Astrocyte (in vitro differentiated cells and primary cell): ENCODE data around the gene PDE3B. TPM values are rescaled to one million over a fixed set of nuclear protein-coding genes. Genes with fewer than 3 reads are reported as not detected.
"Not testable (repeated sequence)": the region's sequence is repeated elsewhere in the genome, so short reads cannot be mapped to it uniquely, and the experiment has no call there.

Experiments used
- DNase-seq: peaks from one replicate; pipeline ENCODE4 v3.0.0-alpha.2; 2010; ENCODE audit warnings: low read depth
- FAIRE-seq: peaks from 2 replicates; lab custom pipeline; 2011; peaks lifted over from hg19 to GRCh38; lab: Jason Lieb, UNC
- H2AFZ ChIP-seq: 2 replicates; pipeline ENCODE4 v1.6.0; 2012; ENCODE audit warnings: low read depth, low read length, inconsistent platforms
- H3K27ac ChIP-seq: 2 replicates; pipeline ENCODE4 v1.5.1; 2011; ENCODE audit warnings: low read depth, low read length, inconsistent platforms
- H3K27me3 ChIP-seq: 2 replicates; pipeline ENCODE4 v1.6.0; 2011; ENCODE audit warnings: low read length, inconsistent platforms; ENCODE audit not compliant: insufficient read depth
- H3K36me3 ChIP-seq: 2 replicates; pipeline ENCODE4 v1.5.1; 2011; ENCODE audit warnings: low read length, inconsistent platforms; ENCODE audit not compliant: insufficient read depth
- H3K4me1 ChIP-seq: 2 replicates; pipeline ENCODE4 v1.5.1; 2011; ENCODE audit warnings: low read length, inconsistent platforms; ENCODE audit not compliant: insufficient read depth
- H3K4me2 ChIP-seq: 2 replicates; pipeline ENCODE4 v1.6.0; 2012; ENCODE audit warnings: low read length, inconsistent platforms
- H3K4me3 ChIP-seq: 2 replicates; pipeline ENCODE4 v1.5.1; 2011; ENCODE audit warnings: low read depth, mild to moderate bottlenecking, low read length, inconsistent platforms; ENCODE audit not compliant: insufficient read depth
- H3K79me2 ChIP-seq: 2 replicates; pipeline ENCODE4 v1.6.0; 2012; ENCODE audit warnings: mild to moderate bottlenecking, low read length, inconsistent platforms; ENCODE audit not compliant: insufficient read depth
- H3K9ac ChIP-seq: 2 replicates; pipeline ENCODE4 v1.6.0; 2012; ENCODE audit warnings: mild to moderate bottlenecking, low read length, inconsistent platforms
- H3K9me3 ChIP-seq: 2 replicates; pipeline ENCODE4 v1.5.1; 2012; ENCODE audit warnings: low read depth, mild to moderate bottlenecking, low read length, inconsistent platforms; ENCODE audit not compliant: insufficient read depth
- H4K20me1 ChIP-seq: 2 replicates; pipeline ENCODE4 v1.6.0; 2012; ENCODE audit warnings: low read length, inconsistent platforms; ENCODE audit not compliant: insufficient read depth
- H3K27ac Mint-ChIP-seq: one replicate; pipeline ENCODE4 v1.8.0; 2021; ENCODE audit warnings: mild to moderate bottlenecking, mixed read lengths; ENCODE audit not compliant: unreplicated experiment
- H3K27me3 Mint-ChIP-seq: one replicate; pipeline ENCODE4 v1.8.0; 2021; ENCODE audit warnings: low read depth, mixed read lengths; ENCODE audit not compliant: unreplicated experiment
- H3K36me3 Mint-ChIP-seq: one replicate; pipeline ENCODE4 v1.8.0; 2021; ENCODE audit warnings: low read depth, mixed read lengths; ENCODE audit not compliant: unreplicated experiment
- H3K4me1 Mint-ChIP-seq: one replicate; pipeline ENCODE4 v1.8.0; 2021; ENCODE audit warnings: low read depth, mixed read lengths; ENCODE audit not compliant: unreplicated experiment
- H3K4me3 Mint-ChIP-seq: one replicate; pipeline ENCODE4 v1.8.0; 2021; ENCODE audit warnings: mild to moderate bottlenecking, moderate library complexity, mixed read lengths; ENCODE audit not compliant: unreplicated experiment
- H3K9me3 Mint-ChIP-seq: one replicate; pipeline ENCODE4 v1.8.0; 2021; ENCODE audit warnings: mild to moderate bottlenecking, mixed read lengths; ENCODE audit not compliant: unreplicated experiment
- EZH2 ChIP-seq: IDR thresholded peaks from 2 replicates; pipeline ENCODE4 v1.6.1; 2012; ENCODE audit warnings: mild to moderate bottlenecking, low read length, inconsistent platforms; ENCODE audit not compliant: insufficient read depth
- total RNA-seq: library from RNA; stranded (reverse); gene quantifications from 2 replicates; pipeline ENCODE4 v1.2.1, GENCODE V29; 2021
- TF ChIP-seq, protein P1 (sequence below): IDR thresholded peaks from 2 replicates; pipeline ENCODE4 v1.5.1; 2011; ENCODE audit warnings: low read depth, mild to moderate bottlenecking, inconsistent platforms, low read length, moderate library complexity; ENCODE audit not compliant: insufficient read depth

The PDE3B gene
- total RNA-seq, 1 donor from 2014 or later = 2.9 TPM

- Mint-ChIP-seq H3K36me3 (no peaks in the 10 kb centered on the region), H3K9me3 (no peaks in the 10 kb centered on the region), H3K4me1 (no peaks in the 10 kb centered on the region), H3K4me3 (no peak overlapping the region), H3K27me3 (no peaks in the 10 kb centered on the region), H3K27ac (no peak overlapping the region)
- Histone ChIP-seq H3K27me3 (no peaks in the 10 kb centered on the region), H3K4me1 (no peaks in the 10 kb centered on the region), H3K9me3 (peaks cover 3% of the 10 kb centered on the region), H3K27ac (no peak overlapping the region), H3K4me2 (no peak overlapping the region), H3K9ac (no peak overlapping the region), H2AFZ (no peak overlapping the region), H3K36me3 (no peaks in the 10 kb centered on the region), H3K4me3 (no peak overlapping the region), H3K79me2 (no peaks in the 10 kb centered on the region), H4K20me1 (no peaks in the 10 kb centered on the region)
- TF ChIP-seq, protein P1, sequence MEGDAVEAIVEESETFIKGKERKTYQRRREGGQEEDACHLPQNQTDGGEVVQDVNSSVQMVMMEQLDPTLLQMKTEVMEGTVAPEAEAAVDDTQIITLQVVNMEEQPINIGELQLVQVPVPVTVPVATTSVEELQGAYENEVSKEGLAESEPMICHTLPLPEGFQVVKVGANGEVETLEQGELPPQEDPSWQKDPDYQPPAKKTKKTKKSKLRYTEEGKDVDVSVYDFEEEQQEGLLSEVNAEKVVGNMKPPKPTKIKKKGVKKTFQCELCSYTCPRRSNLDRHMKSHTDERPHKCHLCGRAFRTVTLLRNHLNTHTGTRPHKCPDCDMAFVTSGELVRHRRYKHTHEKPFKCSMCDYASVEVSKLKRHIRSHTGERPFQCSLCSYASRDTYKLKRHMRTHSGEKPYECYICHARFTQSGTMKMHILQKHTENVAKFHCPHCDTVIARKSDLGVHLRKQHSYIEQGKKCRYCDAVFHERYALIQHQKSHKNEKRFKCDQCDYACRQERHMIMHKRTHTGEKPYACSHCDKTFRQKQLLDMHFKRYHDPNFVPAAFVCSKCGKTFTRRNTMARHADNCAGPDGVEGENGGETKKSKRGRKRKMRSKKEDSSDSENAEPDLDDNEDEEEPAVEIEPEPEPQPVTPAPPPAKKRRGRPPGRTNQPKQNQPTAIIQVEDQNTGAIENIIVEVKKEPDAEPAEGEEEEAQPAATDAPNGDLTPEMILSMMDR = no peak
- no peak for TF ChIP-seq EZH2
- FAIRE-seq (no peak), DNase-seq (no peak)
Measured at GRCh38 chr11:14703731-14704130, 60.1 kb downstream of the PDE3B start.

GRCh38 chr11:14705067-14705466, 61.5 kb downstream of the PDE3B start:
- Mint-ChIP-seq H3K36me3 (no peaks in the 10 kb centered on the region), H3K27me3 (no peaks in the 10 kb centered on the region), H3K27ac (no peak overlapping the region), H3K4me1 (no peaks in the 10 kb centered on the region), H3K9me3 (no peaks in the 10 kb centered on the region), H3K4me3 (no peak overlapping the region)
- no peak for TF ChIP-seq EZH2
- TF ChIP-seq, protein P1 = no peak
- no peaks in the 10 kb centered on the region for H3K27me3 ChIP-seq
- no peak overlapping the region for H2AFZ ChIP-seq
- H4K20me1 ChIP-seq = no peaks in the 10 kb centered on the region
- no peak for FAIRE-seq
- no peaks in the 10 kb centered on the region for H3K36me3 ChIP-seq
- DNase-seq = no peak
- no peak overlapping the region for H3K9ac ChIP-seq
- H3K4me2 ChIP-seq = no peak overlapping the region
- no peaks in the 10 kb centered on the region for H3K4me1 ChIP-seq
- peaks cover 3% of the 10 kb centered on the region for H3K9me3 ChIP-seq
- no peak overlapping the region for H3K4me3 ChIP-seq
- no peak overlapping the region for H3K27ac ChIP-seq
- no peaks in the 10 kb centered on the region for H3K79me2 ChIP-seq

- Histone ChIP-seq H4K20me1 (no peaks in the 10 kb centered on the region), H2AFZ (no peak overlapping the region), H3K27ac (no peak overlapping the region), H3K36me3 (no peaks in the 10 kb centered on the region), H3K9ac (no peak overlapping the region), H3K4me2 (no peak overlapping the region), H3K79me2 (no peaks in the 10 kb centered on the region), H3K4me1 (no peaks in the 10 kb centered on the region), H3K9me3 (no peaks in the 10 kb centered on the region), H3K27me3 (no peaks in the 10 kb centered on the region), H3K4me3 (no peak overlapping the region)
- Mint-ChIP-seq H3K4me1 (no peaks in the 10 kb centered on the region), H3K36me3 (no peaks in the 10 kb centered on the region), H3K27me3 (no peaks in the 10 kb centered on the region), H3K9me3 (no peaks in the 10 kb centered on the region), H3K4me3 (no peak overlapping the region), H3K27ac (no peak overlapping the region)
- TF ChIP-seq, protein P1 = no peak
- TF ChIP-seq EZH2 = no peak
- DNase-seq (no peak), FAIRE-seq (no peak)
Measured at GRCh38 chr11:14713496-14714244, 70.1 kb downstream of the PDE3B start.

DNA sequence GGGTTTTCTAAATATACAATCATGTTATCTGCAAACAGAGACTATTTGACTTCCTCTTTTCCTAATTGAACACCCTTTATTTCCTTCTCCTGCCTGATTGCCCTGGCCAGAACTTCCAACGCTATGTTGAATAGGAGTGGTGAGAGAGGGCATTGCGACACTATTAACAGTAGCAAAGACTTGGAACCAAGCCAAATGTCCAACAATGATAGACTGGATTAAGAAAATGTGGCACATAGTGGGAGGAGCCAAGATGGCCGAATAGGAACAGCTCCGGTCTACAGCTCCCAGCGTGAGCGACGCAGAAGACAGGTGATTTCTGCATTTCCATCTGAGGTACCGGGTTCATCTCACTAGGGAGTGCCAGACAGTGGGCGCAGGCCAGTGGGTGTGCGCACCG, 72.1 kb downstream of the PDE3B start:
- H3K27me3 ChIP-seq, H3K27ac ChIP-seq, H3K27ac Mint-ChIP-seq, H3K4me3 ChIP-seq, FAIRE-seq, H3K9me3 Mint-ChIP-seq, H3K4me1 Mint-ChIP-seq, H3K4me3 Mint-ChIP-seq, H3K79me2 ChIP-seq, H3K9me3 ChIP-seq, H4K20me1 ChIP-seq, H3K4me1 ChIP-seq, H3K4me2 ChIP-seq, H3K36me3 ChIP-seq, DNase-seq, H3K27me3 Mint-ChIP-seq, H3K36me3 Mint-ChIP-seq, H3K9ac ChIP-seq, H2AFZ ChIP-seq: not testable (repeated sequence)
